ENCODE data around the gene THSD7B. TPM values are rescaled to one million over a fixed set of nuclear protein-coding genes. Genes with fewer than 3 reads are reported as not detected.

The THSD7B gene
- total and polyA plus RNA-seq, 9 of the 15 experiments (the other 6 are each of a cell fraction or from before 2014, with no cell fraction given) = not detected

DNA sequence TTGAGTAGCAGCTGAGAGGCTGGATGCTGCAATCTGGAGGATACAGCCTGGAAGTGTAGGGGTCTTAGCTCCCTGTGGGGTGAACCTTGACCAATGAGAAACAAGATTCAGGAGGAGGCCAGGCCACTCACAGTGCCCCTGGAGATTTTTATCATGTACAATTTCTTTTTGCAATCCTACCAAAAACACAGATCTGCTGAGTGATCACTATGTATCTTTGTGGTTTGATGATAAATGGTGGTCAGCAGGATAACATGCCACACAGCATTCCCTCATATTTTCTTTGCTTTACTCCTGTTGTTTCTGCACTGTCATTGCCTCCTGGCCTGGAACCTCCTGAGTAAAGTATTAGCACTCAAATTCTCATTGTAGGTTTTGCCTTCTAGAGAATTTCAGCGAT, 357.9 kb downstream of the THSD7B start:
- 0% methylated on average over 1 of the region's 1 CpG for WGBS (ENCODE audit: insufficient coverage, low coverage, missing lambda C conversion rate)
- no peak overlapping the region for H3K4me2 ChIP-seq (ENCODE audit: insufficient read depth, low read length)
- ChIA-PET CTCF (ENCODE audit: low intra/inter-chr PET ratio) (no interaction called here), POLR2A (no interaction called here)
- no peaks in the 10 kb centered on the region for H3K9me1 ChIP-seq (ENCODE audit: control insufficient read depth, insufficient read depth, low read length)
- no peaks in the 10 kb centered on the region for H3K9me3 ChIP-seq (replicated peaks; ENCODE audit: control insufficient read depth, insufficient read depth, low read depth, low read length)
- H3K79me2 ChIP-seq (ENCODE audit: control insufficient read depth, insufficient read depth, low read length) = no peaks in the 10 kb centered on the region
- FAIRE-seq (no peak), ATAC-seq (no peak), DNase-seq (ENCODE audit: extremely low read depth in 1 of 4, low spot score in 3 of 4) (no peak)
- no peaks in the 10 kb centered on the region for H3K27me3 ChIP-seq (ENCODE audit: control insufficient read depth in 2 of 2, insufficient read depth in 2 of 2, low read length in 2 of 2)
- intact Hi-C loops (cut with micrococcal nuclease) = no loop called here
- H3K9ac ChIP-seq (ENCODE audit: insufficient read depth in 1 of 2, low read depth in 2 of 2, low read length in 2 of 2) = no peak overlapping the region
- H4K20me1 ChIP-seq (replicated peaks; ENCODE audit: control insufficient read depth, insufficient read depth, low read length) = no peaks in the 10 kb centered on the region
- no TSS peak for BruUV-seq (replicated peaks)
- H3K4me1 ChIP-seq (replicated peaks in 1 of 2; ENCODE audit: control insufficient read depth in 2 of 2, insufficient read depth in 2 of 2, low read length in 2 of 2) = no peaks in the 10 kb centered on the region
- no peaks in the 10 kb centered on the region for H3K36me3 ChIP-seq (ENCODE audit: control insufficient read depth, insufficient read depth, low read length)
- TF ChIP-seq, protein P1, sequence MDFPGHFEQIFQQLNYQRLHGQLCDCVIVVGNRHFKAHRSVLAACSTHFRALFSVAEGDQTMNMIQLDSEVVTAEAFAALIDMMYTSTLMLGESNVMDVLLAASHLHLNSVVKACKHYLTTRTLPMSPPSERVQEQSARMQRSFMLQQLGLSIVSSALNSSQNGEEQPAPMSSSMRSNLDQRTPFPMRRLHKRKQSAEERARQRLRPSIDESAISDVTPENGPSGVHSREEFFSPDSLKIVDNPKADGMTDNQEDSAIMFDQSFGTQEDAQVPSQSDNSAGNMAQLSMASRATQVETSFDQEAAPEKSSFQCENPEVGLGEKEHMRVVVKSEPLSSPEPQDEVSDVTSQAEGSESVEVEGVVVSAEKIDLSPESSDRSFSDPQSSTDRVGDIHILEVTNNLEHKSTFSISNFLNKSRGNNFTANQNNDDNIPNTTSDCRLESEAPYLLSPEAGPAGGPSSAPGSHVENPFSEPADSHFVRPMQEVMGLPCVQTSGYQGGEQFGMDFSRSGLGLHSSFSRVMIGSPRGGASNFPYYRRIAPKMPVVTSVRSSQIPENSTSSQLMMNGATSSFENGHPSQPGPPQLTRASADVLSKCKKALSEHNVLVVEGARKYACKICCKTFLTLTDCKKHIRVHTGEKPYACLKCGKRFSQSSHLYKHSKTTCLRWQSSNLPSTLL (IDR thresholded peaks at IDR 0.05) = no peak
- TF ChIP-seq TFAM (CRISPR knock-in tag; conservative IDR thresholded peaks at IDR 0.05) (no peak), CBFA2T2 (conservative IDR thresholded peaks at IDR 0.05) (no peak), ZEB2 (IDR thresholded peaks at IDR 0.05) (no peak), NR4A1 (CRISPR knock-in tag; IDR thresholded peaks at IDR 0.05) (no peak), NR4A1 (tag; IDR thresholded peaks at IDR 0.05) (no peak)
- TF ChIP-seq, protein P2, sequence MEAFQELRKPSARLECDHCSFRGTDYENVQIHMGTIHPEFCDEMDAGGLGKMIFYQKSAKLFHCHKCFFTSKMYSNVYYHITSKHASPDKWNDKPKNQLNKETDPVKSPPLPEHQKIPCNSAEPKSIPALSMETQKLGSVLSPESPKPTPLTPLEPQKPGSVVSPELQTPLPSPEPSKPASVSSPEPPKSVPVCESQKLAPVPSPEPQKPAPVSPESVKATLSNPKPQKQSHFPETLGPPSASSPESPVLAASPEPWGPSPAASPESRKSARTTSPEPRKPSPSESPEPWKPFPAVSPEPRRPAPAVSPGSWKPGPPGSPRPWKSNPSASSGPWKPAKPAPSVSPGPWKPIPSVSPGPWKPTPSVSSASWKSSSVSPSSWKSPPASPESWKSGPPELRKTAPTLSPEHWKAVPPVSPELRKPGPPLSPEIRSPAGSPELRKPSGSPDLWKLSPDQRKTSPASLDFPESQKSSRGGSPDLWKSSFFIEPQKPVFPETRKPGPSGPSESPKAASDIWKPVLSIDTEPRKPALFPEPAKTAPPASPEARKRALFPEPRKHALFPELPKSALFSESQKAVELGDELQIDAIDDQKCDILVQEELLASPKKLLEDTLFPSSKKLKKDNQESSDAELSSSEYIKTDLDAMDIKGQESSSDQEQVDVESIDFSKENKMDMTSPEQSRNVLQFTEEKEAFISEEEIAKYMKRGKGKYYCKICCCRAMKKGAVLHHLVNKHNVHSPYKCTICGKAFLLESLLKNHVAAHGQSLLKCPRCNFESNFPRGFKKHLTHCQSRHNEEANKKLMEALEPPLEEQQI (IDR thresholded peaks at IDR 0.05) = no peak
- in situ Hi-C loops (cut with MboI) = no loop called here
- no peak overlapping the region for H3K27ac ChIP-seq (ENCODE audit: extremely low read depth, low read depth, low read length)
- H3K4me3 ChIP-seq = no peak overlapping the region
- H2AFZ ChIP-seq (ENCODE audit: low read depth, low read length) = no peak overlapping the region

All from K562 (cell line).